Adrenal gland (tissue), 5 donors: ENCODE results near the gene IMMP2L.

Experiments used
- POLR2A ChIP-seq, 2 donors: fragments of 450-650 bp; IDR thresholded peaks; one replicate each; pipeline ENCODE4 v1.6.1; 2017; ENCODE audit warnings: antibody characterized with exemption in 2 of 2, mild to moderate bottlenecking in 2 of 2, moderate library complexity in 1 of 2
- TF ChIP-seq, protein P1 (sequence below), 6 experiments: fragments of 450-650 bp in 4 of 6; fragments of 200-600 bp in 2 of 6; sonication (generic) in 1 of 6; IDR thresholded peaks; 1 replicate in 5 of 6; 2 replicates in 1 of 6; pipeline versions ENCODE4 v1.5.1 to v1.8.0; 2016 to 2021; ENCODE audit warnings: antibody characterized with exemption in 6 of 6, mild to moderate bottlenecking in 2 of 6, moderate library complexity in 1 of 6
- donor health status: DM: no; HTN: no; CAD: no.

DNA sequence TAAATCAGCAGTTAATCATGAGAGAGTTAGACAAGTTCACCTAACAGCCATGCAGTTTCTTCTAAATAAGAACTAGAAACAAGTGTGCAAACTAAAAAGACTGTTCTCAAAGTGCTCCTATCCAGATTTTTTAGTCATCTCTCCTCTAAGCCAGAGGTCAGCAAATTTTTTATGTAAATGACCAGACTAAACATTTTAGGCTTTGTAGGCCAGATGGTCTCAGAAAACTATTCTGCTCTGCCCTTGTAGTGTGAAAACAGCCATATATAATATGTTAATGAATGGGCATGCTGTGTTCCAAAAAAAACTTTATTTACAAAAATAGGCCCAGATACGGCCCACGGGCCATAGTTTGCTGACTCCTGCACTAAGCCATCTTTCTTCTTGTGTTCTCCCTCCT is 734.4 kb downstream of the IMMP2L start:
- TF ChIP-seq, protein P1, sequence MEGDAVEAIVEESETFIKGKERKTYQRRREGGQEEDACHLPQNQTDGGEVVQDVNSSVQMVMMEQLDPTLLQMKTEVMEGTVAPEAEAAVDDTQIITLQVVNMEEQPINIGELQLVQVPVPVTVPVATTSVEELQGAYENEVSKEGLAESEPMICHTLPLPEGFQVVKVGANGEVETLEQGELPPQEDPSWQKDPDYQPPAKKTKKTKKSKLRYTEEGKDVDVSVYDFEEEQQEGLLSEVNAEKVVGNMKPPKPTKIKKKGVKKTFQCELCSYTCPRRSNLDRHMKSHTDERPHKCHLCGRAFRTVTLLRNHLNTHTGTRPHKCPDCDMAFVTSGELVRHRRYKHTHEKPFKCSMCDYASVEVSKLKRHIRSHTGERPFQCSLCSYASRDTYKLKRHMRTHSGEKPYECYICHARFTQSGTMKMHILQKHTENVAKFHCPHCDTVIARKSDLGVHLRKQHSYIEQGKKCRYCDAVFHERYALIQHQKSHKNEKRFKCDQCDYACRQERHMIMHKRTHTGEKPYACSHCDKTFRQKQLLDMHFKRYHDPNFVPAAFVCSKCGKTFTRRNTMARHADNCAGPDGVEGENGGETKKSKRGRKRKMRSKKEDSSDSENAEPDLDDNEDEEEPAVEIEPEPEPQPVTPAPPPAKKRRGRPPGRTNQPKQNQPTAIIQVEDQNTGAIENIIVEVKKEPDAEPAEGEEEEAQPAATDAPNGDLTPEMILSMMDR (IDR thresholded peaks at IDR 0.05): no peak
- TF ChIP-seq POLR2A (IDR thresholded peaks at IDR 0.05): no peak
